Activated naive CD8-positive, alpha-beta T cell treated with anti-CD3 and anti-CD28 coated beads, Interleukin-2, amount 50 U/mL, for 24 hours (primary cell): ENCODE data around the gene DDX50.

Experiments
- ATAC-seq: fragments of 150-1000 bp; cut with Tn5 transposase; one replicate; pipeline ENCODE4 v1.10.0; 2021
- DNase-seq: peaks from one replicate; pipeline ENCODE4 v3.0.0; 2021
- H3K27ac Mint-ChIP-seq: one replicate; pipeline ENCODE4 v1.8.0; 2021; ENCODE audit warnings: mild to moderate bottlenecking, mixed read lengths
- H3K27me3 Mint-ChIP-seq: one replicate; pipeline ENCODE4 v1.8.0; 2021; ENCODE audit warnings: mixed read lengths
- H3K36me3 Mint-ChIP-seq: one replicate; pipeline ENCODE4 v1.8.0; 2021; ENCODE audit warnings: low read depth, mixed read lengths
- H3K4me1 Mint-ChIP-seq: one replicate; pipeline ENCODE4 v1.8.0; 2021; ENCODE audit warnings: mixed read lengths
- H3K4me3 Mint-ChIP-seq: one replicate; pipeline ENCODE4 v1.8.0; 2021; ENCODE audit warnings: mild to moderate bottlenecking, moderate library complexity, mixed read lengths
- H3K9me3 Mint-ChIP-seq: one replicate; pipeline ENCODE4 v1.8.0; 2021; ENCODE audit warnings: mixed read lengths

The DDX50 gene

DNA sequence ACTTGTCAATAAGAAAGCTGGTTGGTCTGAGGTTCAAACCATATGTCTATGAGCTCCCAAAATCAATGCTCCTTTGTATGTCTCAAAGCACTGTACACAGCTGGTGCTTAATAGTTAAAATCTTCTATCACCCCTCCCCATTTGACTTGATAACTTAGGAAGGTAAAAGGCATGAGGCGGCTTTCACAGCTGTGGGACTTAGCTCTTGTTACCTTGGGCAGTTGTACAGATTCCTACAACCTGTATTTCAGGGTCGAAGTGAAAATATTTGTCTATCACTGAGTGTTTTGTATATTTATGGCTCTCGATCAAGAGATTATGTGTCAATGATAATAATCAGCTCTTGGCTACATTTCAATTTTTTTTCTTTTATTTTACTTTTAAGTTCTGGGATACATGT, 86.5 kb downstream of the DDX50 start:
- Mint-ChIP-seq H3K27me3 (peaks cover 2% of the 10 kb centered on the region), H3K4me3 (peak overlapping the region; percentile 95), H3K9me3 (no peaks in the 10 kb centered on the region), H3K36me3 (peaks cover 39% of the 10 kb centered on the region), H3K4me1 (peaks cover 48% of the 10 kb centered on the region), H3K27ac (peak overlapping the region; percentile 95)
- no peak for DNase-seq
- ATAC-seq: no peak

DNA sequence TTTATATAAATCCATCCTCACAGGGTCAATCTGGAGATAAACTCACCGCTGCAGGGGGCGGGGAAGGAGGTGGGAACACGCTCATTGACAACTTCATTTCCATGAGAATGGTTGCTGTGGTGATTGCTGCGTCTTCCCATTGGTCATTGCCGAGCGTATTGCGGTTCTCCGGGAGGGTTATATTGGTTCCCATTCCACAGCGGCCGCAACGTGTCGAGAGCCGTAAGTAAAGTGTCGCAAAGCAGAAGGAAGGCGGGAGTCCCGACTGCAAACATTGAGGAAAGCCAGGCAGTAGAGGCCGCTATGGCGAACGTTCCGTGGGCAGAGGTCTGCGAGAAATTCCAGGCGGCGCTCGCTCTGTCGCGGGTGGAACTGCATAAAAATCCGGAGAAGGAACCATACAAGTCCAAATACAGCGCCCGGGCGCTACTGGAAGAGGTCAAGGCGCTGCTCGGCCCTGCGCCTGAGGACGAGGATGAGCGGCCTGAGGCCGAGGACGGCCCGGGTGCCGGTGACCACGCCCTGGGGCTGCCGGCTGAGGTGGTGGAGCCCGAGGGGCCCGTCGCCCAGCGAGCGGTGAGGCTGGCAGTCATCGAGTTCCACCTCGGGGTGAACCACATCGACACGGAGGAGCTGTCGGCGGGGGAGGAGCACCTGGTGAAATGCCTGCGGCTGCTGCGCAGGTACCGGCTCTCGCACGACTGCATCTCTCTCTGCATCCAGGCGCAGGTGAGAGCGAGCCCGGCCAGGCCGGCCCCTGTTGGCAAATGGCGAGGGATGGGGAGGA, 87.6 kb downstream of the DDX50 start, which contains the start of gene KIFBP:
TSS of gene KIFBP (plus strand) at position 274 of the 787 bp plus-strand sequence. CDS start at position 304, 30 bp downstream.
- Mint-ChIP-seq H3K9me3 (no peaks in the 10 kb centered on the region), H3K36me3 (peaks cover 29% of the 10 kb centered on the region), H3K4me1 (peaks cover 56% of the 10 kb centered on the region), H3K4me3 (peak within 1 kb of the TSS; percentile 95), H3K27ac (peak within 1 kb of the TSS; percentile 95), H3K27me3 (peaks cover 2% of the 10 kb centered on the region)
- DNase-seq: peak; percentile 83
- peak; percentile 87 for ATAC-seq

GRCh38 chr10:68989317-68989990, 88.3 kb downstream of the DDX50 start:
- peaks cover 2% of the 10 kb centered on the region for H3K27me3 Mint-ChIP-seq
- DNase-seq: no peak
- peaks cover 56% of the 10 kb centered on the region for H3K4me1 Mint-ChIP-seq
- H3K9me3 Mint-ChIP-seq: no peaks in the 10 kb centered on the region
- H3K4me3 Mint-ChIP-seq: peak overlapping the region; percentile 95
- no peak for ATAC-seq
- H3K36me3 Mint-ChIP-seq: peaks cover 23% of the 10 kb centered on the region
- H3K27ac Mint-ChIP-seq: peak overlapping the region; percentile 73

GRCh38 chr10:68992636-68993440, 91.7 kb downstream of the DDX50 start:
- no peak overlapping the region for H3K27ac Mint-ChIP-seq
- no peak for DNase-seq
- no peak overlapping the region for H3K4me3 Mint-ChIP-seq
- no peak for ATAC-seq
- H3K27me3 Mint-ChIP-seq: peaks cover 2% of the 10 kb centered on the region
- peaks cover 12% of the 10 kb centered on the region for H3K36me3 Mint-ChIP-seq
- no peaks in the 10 kb centered on the region for H3K9me3 Mint-ChIP-seq
- H3K4me1 Mint-ChIP-seq: peaks cover 59% of the 10 kb centered on the region
